K562 (cell line): ENCODE data around the gene MRGPRE. TPM values are rescaled to one million over a fixed set of nuclear protein-coding genes. Genes with fewer than 3 reads are reported as not detected.

Experiments
- ATAC-seq: fragments of 200-7000 bp; cut with Tn5 transposase; 3 replicates; pipeline ENCODE4 v1.9.1; 2020; ENCODE audit warnings: moderate library complexity
- BruUV-seq: library from RNA; stranded (reverse); fragments of 400-500 nt; replicated peaks from 2 replicates; lab custom pipeline; 2021; lab: Mats Ljungman, UMichigan
- CTCF ChIA-PET: fragments of 300-600 bp; formaldehyde crosslinking; extraction: SDS; loops from one replicate; lab custom pipeline; 2021; ENCODE audit warnings: low intra/inter-chr PET ratio; lab: Yijun Ruan, JAX
- POLR2A ChIA-PET: fragments of 300-600, 350-650 bp; sonication (Branson Sonifier 250); formaldehyde crosslinking; extraction: SDS; loops from one replicate; lab custom pipeline; 2021; ENCODE audit warnings: antibody characterized with exemption, inconsistent platforms; lab: Yijun Ruan, JAX
- DNase-seq, 4 experiments: peaks; one replicate each; pipeline versions ENCODE4 v3.0.0 to v3.0.0-alpha.2; 2011 to 2018; ENCODE audit warnings: low spot score in 3 of 4, mixed read lengths in 3 of 4; ENCODE audit errors: extremely low read depth in 1 of 4
- FAIRE-seq: peaks from 2 replicates; lab custom pipeline; 2011; peaks lifted over from hg19 to GRCh38; lab: Jason Lieb, UNC
- H2AFZ ChIP-seq: 2 replicates; pipeline ENCODE4 v1.6.0; 2011; ENCODE audit warnings: low read depth, low read length, control low read depth, inconsistent platforms
- H3K27ac ChIP-seq: fragments of 200-600 bp; 3 replicates; pipeline ENCODE4 v1.8.0; 2011; ENCODE audit warnings: low read depth, mild to moderate bottlenecking, control low read depth, inconsistent platforms, low read length, moderate library complexity, mixed read lengths; ENCODE audit errors: extremely low read depth
- H3K27me3 ChIP-seq, 2 experiments: fragments of 300-600 bp in 1 of 2; 2 replicates in 1 of 2; 3 replicates in 1 of 2; pipeline versions ENCODE4 v1.6.0 to v1.8.0; 2011; ENCODE audit warnings: inconsistent platforms in 2 of 2, low read length in 2 of 2, mild to moderate bottlenecking in 1 of 2, mixed read lengths in 1 of 2, moderate library complexity in 1 of 2; ENCODE audit not compliant: control insufficient read depth in 2 of 2, insufficient read depth in 2 of 2
- H3K36me3 ChIP-seq: fragments of 300-600 bp; 3 replicates; pipeline ENCODE4 v1.8.0; 2011; ENCODE audit warnings: mild to moderate bottlenecking, low read length, inconsistent platforms; ENCODE audit not compliant: control insufficient read depth, insufficient read depth
- H3K4me1 ChIP-seq, 2 experiments: fragments of 200-600 bp in 1 of 2; replicated peaks in 1 of 2; 2 replicates in 1 of 2; 3 replicates in 1 of 2; pipeline versions ENCODE4 v1.5.1 to v1.8.0; 2011; ENCODE audit warnings: inconsistent platforms in 2 of 2, low read length in 2 of 2, mild to moderate bottlenecking in 1 of 2, mixed read lengths in 1 of 2, moderate library complexity in 1 of 2; ENCODE audit not compliant: control insufficient read depth in 2 of 2, insufficient read depth in 2 of 2
- H3K4me2 ChIP-seq: 2 replicates; pipeline ENCODE4 v1.6.1; 2011; ENCODE audit warnings: low read length, control low read depth, inconsistent platforms, mixed read lengths; ENCODE audit not compliant: insufficient read depth
- H3K4me3 ChIP-seq: fragments of 200-600 bp; sonication (generic), shearing (Covaris generic); 2 replicates; pipeline ENCODE4 v1.5.1; 2016; ENCODE audit warnings: control low read depth, inconsistent platforms
- H3K79me2 ChIP-seq: fragments of 200-600 bp; 3 replicates; pipeline ENCODE4 v1.8.0; 2011; ENCODE audit warnings: low read length, inconsistent platforms; ENCODE audit not compliant: control insufficient read depth, insufficient read depth
- H3K9ac ChIP-seq, 2 experiments: 2 replicates each; pipeline versions ENCODE4 v1.6.0 to v1.6.1; 2011; ENCODE audit warnings: low read depth in 2 of 2, low read length in 2 of 2, control low read depth in 1 of 2, inconsistent platforms in 1 of 2, mild to moderate bottlenecking in 1 of 2, mixed read lengths in 1 of 2; ENCODE audit not compliant: insufficient read depth in 1 of 2
- H3K9me1 ChIP-seq: one replicate; pipeline ENCODE4 v1.6.0; 2011; ENCODE audit warnings: inconsistent platforms, mild to moderate bottlenecking, low read length, moderate library complexity; ENCODE audit not compliant: control insufficient read depth, insufficient read depth
- H3K9me3 ChIP-seq: replicated peaks from 2 replicates; pipeline ENCODE4 v1.5.1; 2011; ENCODE audit warnings: low read depth, low read length, inconsistent platforms; ENCODE audit not compliant: control insufficient read depth, insufficient read depth
- H4K20me1 ChIP-seq: replicated peaks from 2 replicates; pipeline ENCODE4 v1.6.1; 2011; ENCODE audit warnings: low read length, inconsistent platforms, mixed read lengths; ENCODE audit not compliant: control insufficient read depth, insufficient read depth
- CREBBP ChIP-seq: IDR thresholded peaks from one replicate; pipeline ENCODE4 v1.6.1; 2012; ENCODE audit warnings: low read depth, mild to moderate bottlenecking, control low read depth, inconsistent platforms, low read length
- ETS1 ChIP-seq: conservative IDR thresholded peaks from 2 replicates; pipeline ENCODE4 v1.6.1; 2011; ENCODE audit warnings: low read depth, mild to moderate bottlenecking, low read length; ENCODE audit not compliant: control insufficient read depth
- GATA2 ChIP-seq: sonication (generic); formaldehyde crosslinking; IDR thresholded peaks from 2 replicates; pipeline ENCODE4 v1.4.0; 2020; ENCODE audit warnings: mild to moderate bottlenecking, missing genetic modification reagents
- KLF1 ChIP-seq: fragments of 450-650 bp; IDR thresholded peaks from 2 replicates; pipeline ENCODE4 v1.6.1; 2016; ENCODE audit warnings: missing genetic modification characterization, missing compliant biosample characterization
- RFX7 ChIP-seq: fragments of 250-450 bp; sonication (Bioruptor Pico); IDR thresholded peaks from 2 replicates; pipeline ENCODE4 v1.5.1; 2021; ENCODE audit warnings: mild to moderate bottlenecking
- SREBF2 ChIP-seq: sonication (generic); formaldehyde crosslinking; IDR thresholded peaks from 2 replicates; pipeline ENCODE4 v1.4.0; 2020; ENCODE audit warnings: mild to moderate bottlenecking, missing genetic modification reagents
- TAF1 ChIP-seq: IDR thresholded peaks from 2 replicates; pipeline ENCODE4 v1.6.1; 2011; ENCODE audit warnings: mild to moderate bottlenecking, low read length, moderate library complexity; ENCODE audit not compliant: insufficient read depth, control insufficient read depth, severe bottlenecking; ENCODE audit errors: extremely low read depth
- TGIF2 ChIP-seq: sonication (generic); formaldehyde crosslinking; IDR thresholded peaks from 2 replicates; pipeline ENCODE4 v1.8.1; 2022; ENCODE audit warnings: mild to moderate bottlenecking, missing genetic modification reagents, moderate library complexity
- WGBS: fragments of 100-300 bp; shearing (Covaris generic); methylation state at CpG from one replicate; pipeline ENCODE4 v1.1.6; 2016; ENCODE audit warnings: low coverage, mixed read lengths; ENCODE audit not compliant: insufficient coverage; ENCODE audit errors: missing lambda C conversion rate; 5-methylcytosine and 5-hydroxymethylcytosine counted together
- in situ Hi-C: fragments of 300-500 bp; cut with MboI; formaldehyde crosslinking; loops from 4 replicates; pipeline ENCODE4 v1.15.0; 2018; ENCODE audit warnings: inconsistent platforms, mixed read lengths
- intact Hi-C: fragments of 100-400 bp; cut with micrococcal nuclease; formaldehyde crosslinking; loops from 2 replicates; pipeline ENCODE4 v1.14.2; 2022
- polyA plus RNA-seq, 8 experiments: library from polyadenylated mRNA; depleted of rRNA in 4 of 8; stranded (reverse) in 5 of 8; unstranded in 3 of 8; fragments of >200 nt; fragmentation: Nextera tagmentation in 2 of 8; fragmentation: Illumina TruSeq in 1 of 8; extraction: Ambion mirVana in 2 of 8; extraction: Trizol in 1 of 8; gene quantifications; 2 replicates each; pipeline versions ENCODE4 v1.2.1 to v1.2.3, GENCODE V29; 2011 to 2014; ENCODE audit warnings: inconsistent platforms in 1 of 8, missing spikeins in 1 of 8
- total RNA-seq, 7 experiments: library from RNA; depleted of rRNA in 6 of 7; stranded (reverse); fragments of >200 nt in 6 of 7; fragmentation: Illumina TruSeq in 2 of 7; extraction: Trizol in 2 of 7; gene quantifications; 2 replicates each; pipeline versions ENCODE4 v1.2.1 to v1.2.3, GENCODE V29; 2011 to 2021; ENCODE audit warnings: low replicate concordance in 1 of 7

MRGPRE gene
- total and polyA plus RNA-seq, 9 of the 15 experiments (the other 6 are each of a cell fraction or from before 2014, with no cell fraction given) = not detected

DNA sequence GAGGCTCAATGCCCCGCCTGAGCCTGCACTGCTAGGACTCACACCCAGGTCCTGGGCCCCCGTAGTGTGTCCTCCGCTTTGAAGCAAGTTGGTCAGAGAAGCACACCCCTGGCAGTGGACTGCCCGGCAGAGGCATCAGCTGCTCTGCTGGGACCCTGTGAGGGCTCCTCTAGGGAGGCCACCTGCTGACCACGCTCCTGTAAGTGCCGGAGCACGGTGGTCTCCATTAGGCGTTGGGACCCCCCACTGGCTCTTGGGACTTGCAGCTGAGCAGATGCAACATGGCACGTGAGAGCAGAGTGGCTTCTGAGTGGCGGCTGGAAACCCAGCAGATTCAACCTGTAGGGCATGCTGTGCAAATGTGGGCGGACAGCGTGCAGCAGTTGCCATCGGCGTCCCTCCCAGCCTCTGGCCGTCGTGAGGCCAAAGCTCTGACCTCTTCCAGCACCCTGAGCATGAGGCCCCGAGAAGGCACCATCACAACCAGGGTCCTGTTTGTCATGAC is 30.5 kb downstream of the MRGPRE start:
- no peak for DNase-seq
- H3K4me1 ChIP-seq = peaks cover 0 to 44% of the 10 kb centered on the region in 2 experiments; a peak in 2 of 5 replicates
- no peak overlapping the region for H3K4me2 ChIP-seq
- POLR2A ChIA-PET = no interaction called here
- ATAC-seq = no peak
- peaks cover 8% of the 10 kb centered on the region for H4K20me1 ChIP-seq
- no peak overlapping the region; a peak in 1 of 4 replicates for H3K9ac ChIP-seq
- intact Hi-C loops = no loop called here
- no peaks in the 10 kb centered on the region for H3K9me3 ChIP-seq
- H3K36me3 ChIP-seq = no peaks in the 10 kb centered on the region
- no peaks in the 10 kb centered on the region for H3K79me2 ChIP-seq
- H3K27me3 ChIP-seq = peaks cover 33 to 80% of the 10 kb centered on the region in 2 experiments; a peak in 4 of 5 replicates
- no peaks in the 10 kb centered on the region for H3K9me1 ChIP-seq
- FAIRE-seq = no peak
- H2AFZ ChIP-seq = no peak overlapping the region
- no peak overlapping the region for H3K27ac ChIP-seq
- TF ChIP-seq SREBF2 = no peak
- TF ChIP-seq KLF1 (tag) = no peak
- no peak for TF ChIP-seq ETS1
- no peak for TF ChIP-seq CREBBP
- no peak for TF ChIP-seq TAF1
- no peak for TF ChIP-seq TGIF2
- no peak for TF ChIP-seq RFX7 (CRISPR knock-in tag)
- TF ChIP-seq GATA2 (CRISPR knock-in tag) = no peak
- CTCF ChIA-PET = no interaction called here
- in situ Hi-C loops = no loop called here
- 7% methylated on average over 16 of the region's 17 CpGs for WGBS
- no TSS peak for BruUV-seq
- no peak overlapping the region for H3K4me3 ChIP-seq
